Heart left ventricle (tissue), 13 donors: ENCODE measurements around the gene AGFG2.

Source experiments
- POLR2A ChIP-seq, 2 donors: fragments of 450-650 bp; IDR thresholded peaks; one replicate each; pipeline ENCODE4 v1.6.1; 2017; ENCODE audit warnings: antibody characterized with exemption in 2 of 2, mild to moderate bottlenecking in 2 of 2, moderate library complexity in 2 of 2
- TF ChIP-seq, protein P1 (sequence below), 12 donors: fragments of 200-600 bp; sonication (generic) in 4 of 12; IDR thresholded peaks; one replicate each; pipeline versions ENCODE4 v1.5.0 to v1.8.0; 2018 to 2022; ENCODE audit warnings: antibody characterized with exemption in 12 of 12, mild to moderate bottlenecking in 5 of 12
- donor health status: ischemic (EF 13 %, LVEDD 7.1; RV severe dilation, severe dysfunction).
- donor health status: DM: no; HTN: yes; CAD: no.
- donor health status: DM: no; HTN: no; CAD: no.
- donor health status: ischemic (EF 25% LVEDD 6.9; RV normal size, moderate dysfunction).
- donor health status: ischemic (EF 25% LVEDD 5.7; RV mildly dilated, moderate dysfunction).
- donor health status: ischemic (EF 35%, LVEDD 5.7; RV mildly dilated, moderate dysfunction).
- donor health status: nonischemic (EF 11% LVEDD 7.7; RV severe dilation, severe dysfunction).
- donor health status: DM: yes; HTN: yes; CAD: no.
- donor health status: PGD.
- donor health status: ischemic (EF 29% LVEDD 5.4; RV normal size, mild dysfunction).
- donor health status: nonischemic (EF 23%, LVEDD 6.1; RV moderate dilation, normal function).

DNA sequence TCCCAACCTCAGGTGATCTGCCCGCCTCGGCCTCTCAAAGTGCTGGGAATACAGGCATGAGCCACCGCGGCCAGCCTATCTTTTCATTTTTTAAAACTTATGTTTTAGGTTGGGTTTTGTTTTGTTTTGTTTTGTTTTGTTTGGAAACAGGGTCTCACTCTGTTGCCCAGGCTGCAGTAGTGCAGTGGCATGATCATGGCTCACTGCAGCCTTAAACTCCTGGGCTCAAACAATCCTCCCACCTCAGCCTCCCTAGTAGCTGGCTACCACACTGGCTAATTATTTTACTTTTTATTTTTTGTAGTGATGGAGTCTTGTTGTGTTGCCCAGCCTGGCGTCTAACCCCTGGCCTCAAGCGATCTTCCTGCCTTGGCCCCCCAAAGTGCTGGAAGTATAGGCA lies 19.4 kb upstream of the AGFG2 start:
- TF ChIP-seq, protein P1, sequence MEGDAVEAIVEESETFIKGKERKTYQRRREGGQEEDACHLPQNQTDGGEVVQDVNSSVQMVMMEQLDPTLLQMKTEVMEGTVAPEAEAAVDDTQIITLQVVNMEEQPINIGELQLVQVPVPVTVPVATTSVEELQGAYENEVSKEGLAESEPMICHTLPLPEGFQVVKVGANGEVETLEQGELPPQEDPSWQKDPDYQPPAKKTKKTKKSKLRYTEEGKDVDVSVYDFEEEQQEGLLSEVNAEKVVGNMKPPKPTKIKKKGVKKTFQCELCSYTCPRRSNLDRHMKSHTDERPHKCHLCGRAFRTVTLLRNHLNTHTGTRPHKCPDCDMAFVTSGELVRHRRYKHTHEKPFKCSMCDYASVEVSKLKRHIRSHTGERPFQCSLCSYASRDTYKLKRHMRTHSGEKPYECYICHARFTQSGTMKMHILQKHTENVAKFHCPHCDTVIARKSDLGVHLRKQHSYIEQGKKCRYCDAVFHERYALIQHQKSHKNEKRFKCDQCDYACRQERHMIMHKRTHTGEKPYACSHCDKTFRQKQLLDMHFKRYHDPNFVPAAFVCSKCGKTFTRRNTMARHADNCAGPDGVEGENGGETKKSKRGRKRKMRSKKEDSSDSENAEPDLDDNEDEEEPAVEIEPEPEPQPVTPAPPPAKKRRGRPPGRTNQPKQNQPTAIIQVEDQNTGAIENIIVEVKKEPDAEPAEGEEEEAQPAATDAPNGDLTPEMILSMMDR (IDR thresholded peaks at IDR 0.05): no peak
- no peak for TF ChIP-seq POLR2A (IDR thresholded peaks at IDR 0.05)
